ENCODE measurements around the gene MGMT.

MGMT gene

GRCh38 chr10:129495256-129495655, 28.2 kb downstream of the MGMT start:
- no peak for DNase-seq (ENCODE audit: low read depth)

- DNase-seq (ENCODE audit: low read depth) = no peak
Measured at GRCh38 chr10:129495698-129496097, 28.7 kb downstream of the MGMT start.

- no peak for DNase-seq (ENCODE audit: low read depth)
Measured at GRCh38 chr10:129497013-129497412, 30.0 kb downstream of the MGMT start.

- DNase-seq (ENCODE audit: low read depth) = no peak
Measured at GRCh38 chr10:129498680-129499079, 31.6 kb downstream of the MGMT start.

- no peak for DNase-seq (ENCODE audit: low read depth)
Measured at GRCh38 chr10:129500617-129501339, 33.7 kb downstream of the MGMT start.

- DNase-seq (ENCODE audit: low read depth) = no peak
Measured at GRCh38 chr10:129501652-129502436, 34.8 kb downstream of the MGMT start.

GRCh38 chr10:129502448-129502847, 35.4 kb downstream of the MGMT start:
- no peak for DNase-seq (ENCODE audit: low read depth)

- no peak for DNase-seq (ENCODE audit: low read depth)
Measured at GRCh38 chr10:129505500-129506075, 38.5 kb downstream of the MGMT start.

GRCh38 chr10:129506101-129506797, 39.2 kb downstream of the MGMT start:
- no peak for DNase-seq (ENCODE audit: low read depth)

GRCh38 chr10:129507216-129507889, 40.3 kb downstream of the MGMT start:
- DNase-seq (ENCODE audit: low read depth) = no peak

- DNase-seq (ENCODE audit: low read depth) = no peak
Measured at GRCh38 chr10:129509155-129509554, 42.1 kb downstream of the MGMT start.

- no peak for DNase-seq (ENCODE audit: low read depth)
Measured at GRCh38 chr10:129509835-129510234, 42.8 kb downstream of the MGMT start.

GRCh38 chr10:129511086-129511485, 44.0 kb downstream of the MGMT start:
- DNase-seq (ENCODE audit: low read depth) = no peak

- no peak for DNase-seq (ENCODE audit: low read depth)
Measured at GRCh38 chr10:129511758-129512157, 44.7 kb downstream of the MGMT start.

GRCh38 chr10:129513312-129513711, 46.3 kb downstream of the MGMT start:
- no peak for DNase-seq (ENCODE audit: low read depth)

- no peak for DNase-seq (ENCODE audit: low read depth)
Measured at GRCh38 chr10:129514568-129515451, 47.8 kb downstream of the MGMT start.

- no peak for DNase-seq (ENCODE audit: low read depth)
Measured at GRCh38 chr10:129516846-129517679, 50.0 kb downstream of the MGMT start.

- DNase-seq (ENCODE audit: low read depth) = no peak
Measured at GRCh38 chr10:129517680-129518057, 50.6 kb downstream of the MGMT start.

- DNase-seq (ENCODE audit: low read depth) = no peak
Measured at GRCh38 chr10:129518793-129519192, 51.8 kb downstream of the MGMT start.

- DNase-seq (ENCODE audit: low read depth) = no peak
Measured at GRCh38 chr10:129520440-129521080, 53.5 kb downstream of the MGMT start.

All from EH (cell line).